ENCODE data around the gene ADAMTS3. TPM values are rescaled to one million over a fixed set of nuclear protein-coding genes. Genes with fewer than 3 reads are reported as not detected.

Gene ADAMTS3
- total RNA-seq, 2 experiments from 2014 or later: not detected

- intact Hi-C loops (cut with micrococcal nuclease; ENCODE audit: unreplicated experiment): no loop called here
- H3K79me2 ChIP-seq (ENCODE audit: insufficient read depth, low read depth, low read length): no peaks in the 10 kb centered on the region
- no peaks in the 10 kb centered on the region for H3K9me2 ChIP-seq (ENCODE audit: insufficient read depth, low read length)
- no peaks in the 10 kb centered on the region for H4K20me1 ChIP-seq (ENCODE audit: insufficient read depth, low read length)
- no peak overlapping the region for H3K4me3 ChIP-seq (ENCODE audit: low read depth, low read length, poor library complexity, severe bottlenecking)
- no peak overlapping the region for H3K4me2 ChIP-seq (ENCODE audit: low read length)
- ChIA-PET POLR2A (no interaction called here), CTCF (ENCODE audit: unreplicated experiment) (no interaction called here)
- TF ChIP-seq EZH2phosphoT487 (IDR thresholded peaks at IDR 0.05; ENCODE audit: borderline replicate concordance, low read depth, low read length): no peak
- no peak for TF ChIP-seq CTCF (conservative IDR thresholded peaks at IDR 0.05; ENCODE audit: low read length)
- H3K4me1 ChIP-seq (ENCODE audit: insufficient read depth, low read length, poor library complexity, severe bottlenecking): no peaks in the 10 kb centered on the region
- no peaks in the 10 kb centered on the region for H3K9me3 ChIP-seq (ENCODE audit: low read length)
- no peak for DNase-seq (ENCODE audit: low spot score)
- no peak overlapping the region for H2AFZ ChIP-seq (ENCODE audit: low read length)
- no peak overlapping the region for H3K27ac ChIP-seq (ENCODE audit: low read depth, low read length, poor library complexity, severe bottlenecking)
- BruUV-seq (replicated peaks): no TSS peak
- H3K36me3 ChIP-seq (ENCODE audit: insufficient read depth, low read length): no peaks in the 10 kb centered on the region
These were observed 117.7 kb downstream of the ADAMTS3 start for GRCh38 chr4:72451349-72451748.

GRCh38 chr4:72449705-72450104 is 119.3 kb downstream of the ADAMTS3 start:
- Histone ChIP-seq H3K4me3 (ENCODE audit: low read depth, low read length, poor library complexity, severe bottlenecking) (no peak overlapping the region), H3K27ac (ENCODE audit: low read depth, low read length, poor library complexity, severe bottlenecking) (no peak overlapping the region), H3K79me2 (ENCODE audit: insufficient read depth, low read depth, low read length) (no peaks in the 10 kb centered on the region), H3K4me1 (ENCODE audit: insufficient read depth, low read length, poor library complexity, severe bottlenecking) (no peaks in the 10 kb centered on the region), H3K36me3 (ENCODE audit: insufficient read depth, low read length) (no peaks in the 10 kb centered on the region), H4K20me1 (ENCODE audit: insufficient read depth, low read length) (no peaks in the 10 kb centered on the region), H3K4me2 (ENCODE audit: low read length) (no peak overlapping the region), H2AFZ (ENCODE audit: low read length) (no peak overlapping the region), H3K9me3 (ENCODE audit: low read length) (no peaks in the 10 kb centered on the region), H3K9me2 (ENCODE audit: insufficient read depth, low read length) (no peaks in the 10 kb centered on the region)
- POLR2A ChIA-PET: no interaction called here
- BruUV-seq (replicated peaks): no TSS peak
- no peak for DNase-seq (ENCODE audit: low spot score)
- intact Hi-C loops (cut with micrococcal nuclease; ENCODE audit: unreplicated experiment): no loop called here
- CTCF ChIA-PET (ENCODE audit: unreplicated experiment): no interaction called here
- TF ChIP-seq EZH2phosphoT487 (IDR thresholded peaks at IDR 0.05; ENCODE audit: borderline replicate concordance, low read depth, low read length): no peak
- TF ChIP-seq CTCF (conservative IDR thresholded peaks at IDR 0.05; ENCODE audit: low read length): no peak

GRCh38 chr4:72448231-72448630 is 120.8 kb downstream of the ADAMTS3 start:
- Histone ChIP-seq H4K20me1 (ENCODE audit: insufficient read depth, low read length) (no peaks in the 10 kb centered on the region), H3K4me3 (ENCODE audit: low read depth, low read length, poor library complexity, severe bottlenecking) (no peak overlapping the region), H3K27ac (ENCODE audit: low read depth, low read length, poor library complexity, severe bottlenecking) (no peak overlapping the region), H2AFZ (ENCODE audit: low read length) (no peak overlapping the region), H3K79me2 (ENCODE audit: insufficient read depth, low read depth, low read length) (no peaks in the 10 kb centered on the region), H3K9me2 (ENCODE audit: insufficient read depth, low read length) (no peaks in the 10 kb centered on the region), H3K36me3 (ENCODE audit: insufficient read depth, low read length) (no peaks in the 10 kb centered on the region), H3K4me2 (ENCODE audit: low read length) (no peak overlapping the region), H3K4me1 (ENCODE audit: insufficient read depth, low read length, poor library complexity, severe bottlenecking) (no peaks in the 10 kb centered on the region), H3K9me3 (ENCODE audit: low read length) (no peaks in the 10 kb centered on the region)
- TF ChIP-seq CTCF (conservative IDR thresholded peaks at IDR 0.05; ENCODE audit: low read length) (no peak), EZH2phosphoT487 (IDR thresholded peaks at IDR 0.05; ENCODE audit: borderline replicate concordance, low read depth, low read length) (no peak)
- ChIA-PET POLR2A (no interaction called here), CTCF (ENCODE audit: unreplicated experiment) (no interaction called here)
- no peak for DNase-seq (ENCODE audit: low spot score)
- BruUV-seq (replicated peaks): no TSS peak
- intact Hi-C loops (cut with micrococcal nuclease; ENCODE audit: unreplicated experiment): no loop called here

All from OCI-LY7 (cell line).